Subcutaneous abdominal adipose tissue (tissue), 5 donors: ENCODE measurements around the gene TNIK.

Experiments
- H3K27ac ChIP-seq: one replicate; pipeline ENCODE4 v1.7.0; 2013; ENCODE audit warnings: low read depth, mild to moderate bottlenecking, inconsistent platforms, low read length, moderate library complexity
- H3K27me3 ChIP-seq, 5 donors: one replicate each; pipeline ENCODE4 v1.7.0; 2013; ENCODE audit warnings: low read length in 5 of 5, inconsistent platforms in 1 of 5; ENCODE audit not compliant: control insufficient read depth in 5 of 5, insufficient read depth in 4 of 5
- H3K36me3 ChIP-seq, 5 donors: one replicate each; pipeline ENCODE4 v1.7.0; 2013; ENCODE audit warnings: low read length in 5 of 5; ENCODE audit not compliant: control insufficient read depth in 5 of 5, insufficient read depth in 5 of 5
- H3K4me1 ChIP-seq, 5 donors: one replicate each; pipeline ENCODE4 v1.7.0; 2013; ENCODE audit warnings: low read length in 5 of 5, mild to moderate bottlenecking in 3 of 5, moderate library complexity in 1 of 5; ENCODE audit not compliant: control insufficient read depth in 5 of 5, insufficient read depth in 5 of 5
- H3K4me3 ChIP-seq, 5 donors: one replicate each; pipeline ENCODE4 v1.7.0; 2013; ENCODE audit warnings: low read length in 5 of 5, low read depth in 1 of 5
- H3K9ac ChIP-seq, 5 donors: one replicate each; pipeline ENCODE4 v1.7.0; 2013; ENCODE audit warnings: low read length in 5 of 5, mild to moderate bottlenecking in 4 of 5, moderate library complexity in 3 of 5
- H3K9me3 ChIP-seq, 5 donors: one replicate each; pipeline ENCODE4 v1.7.0; 2013; ENCODE audit warnings: low read length in 5 of 5; ENCODE audit not compliant: control insufficient read depth in 5 of 5
- donor health status: healthy.
- donor health status: healthy.
- donor health status: healthy.
- donor health status: healthy.
- donor health status: healthy.

Gene TNIK

GRCh38 chr3:171223396-171223795 lies 236.8 kb downstream of the TNIK start:
- Histone ChIP-seq H3K9me3 (peaks cover 0 to 6% (median 2%) of the 10 kb centered on the region in 5 donors), H3K27me3 (no peaks in the 10 kb centered on the region), H3K4me1 (no peaks in the 10 kb centered on the region), H3K9ac (no peak overlapping the region), H3K36me3 (no peaks in the 10 kb centered on the region), H3K27ac (no peak overlapping the region), H3K4me3 (no peak overlapping the region)

GRCh38 chr3:171222995-171223394 lies 237.2 kb downstream of the TNIK start:
- H3K36me3 ChIP-seq: no peaks in the 10 kb centered on the region
- H3K9me3 ChIP-seq: peaks cover 0 to 6% (median 2%) of the 10 kb centered on the region in 5 donors
- no peak overlapping the region for H3K4me3 ChIP-seq
- no peaks in the 10 kb centered on the region for H3K4me1 ChIP-seq
- no peaks in the 10 kb centered on the region for H3K27me3 ChIP-seq
- no peak overlapping the region for H3K27ac ChIP-seq
- no peak overlapping the region for H3K9ac ChIP-seq

- Histone ChIP-seq H3K36me3 (no peaks in the 10 kb centered on the region), H3K4me1 (no peaks in the 10 kb centered on the region), H3K9me3 (peaks cover 0 to 6% (median 2%) of the 10 kb centered on the region in 5 donors), H3K27ac (no peak overlapping the region), H3K4me3 (no peak overlapping the region), H3K27me3 (no peaks in the 10 kb centered on the region), H3K9ac (no peak overlapping the region)
Observed at GRCh38 chr3:171221597-171221996, 238.6 kb downstream of the TNIK start.

- Histone ChIP-seq H3K9me3 (peaks cover 0 to 5% (median 2%) of the 10 kb centered on the region in 5 donors), H3K27ac (no peak overlapping the region), H3K9ac (no peak overlapping the region), H3K36me3 (no peaks in the 10 kb centered on the region), H3K4me1 (no peaks in the 10 kb centered on the region), H3K27me3 (no peaks in the 10 kb centered on the region), H3K4me3 (no peak overlapping the region)
Observed at GRCh38 chr3:171221104-171221503, 239.1 kb downstream of the TNIK start.

GRCh38 chr3:171219258-171219657 lies 240.9 kb downstream of the TNIK start:
- Histone ChIP-seq H3K9me3 (no peaks in the 10 kb centered on the region), H3K27ac (no peak overlapping the region), H3K4me1 (no peaks in the 10 kb centered on the region), H3K27me3 (no peaks in the 10 kb centered on the region), H3K4me3 (no peak overlapping the region), H3K9ac (no peak overlapping the region), H3K36me3 (no peaks in the 10 kb centered on the region)

- no peaks in the 10 kb centered on the region for H3K9me3 ChIP-seq
- H3K4me3 ChIP-seq: no peak overlapping the region
- no peak overlapping the region for H3K9ac ChIP-seq
- H3K27ac ChIP-seq: no peak overlapping the region
- H3K4me1 ChIP-seq: no peaks in the 10 kb centered on the region
- no peaks in the 10 kb centered on the region for H3K36me3 ChIP-seq
- H3K27me3 ChIP-seq: no peaks in the 10 kb centered on the region
Observed at GRCh38 chr3:171218069-171218468, 242.1 kb downstream of the TNIK start.

- Histone ChIP-seq H3K36me3 (no peaks in the 10 kb centered on the region), H3K9ac (no peak overlapping the region), H3K27me3 (no peaks in the 10 kb centered on the region), H3K4me3 (no peak overlapping the region), H3K9me3 (no peaks in the 10 kb centered on the region), H3K4me1 (no peaks in the 10 kb centered on the region), H3K27ac (no peak overlapping the region)
Observed at GRCh38 chr3:171213907-171214306, 246.3 kb downstream of the TNIK start.

- H3K36me3 ChIP-seq: no peaks in the 10 kb centered on the region
- H3K4me1 ChIP-seq: no peaks in the 10 kb centered on the region
- H3K9ac ChIP-seq: no peak overlapping the region
- H3K27ac ChIP-seq: no peak overlapping the region
- H3K9me3 ChIP-seq: no peaks in the 10 kb centered on the region
- H3K4me3 ChIP-seq: no peak overlapping the region
- H3K27me3 ChIP-seq: no peaks in the 10 kb centered on the region
Observed at GRCh38 chr3:171213178-171213577, 247.0 kb downstream of the TNIK start.

GRCh38 chr3:171212648-171213047 lies 247.6 kb downstream of the TNIK start:
- no peaks in the 10 kb centered on the region for H3K36me3 ChIP-seq
- no peaks in the 10 kb centered on the region for H3K27me3 ChIP-seq
- no peaks in the 10 kb centered on the region for H3K9me3 ChIP-seq
- no peaks in the 10 kb centered on the region for H3K4me1 ChIP-seq
- no peak overlapping the region for H3K27ac ChIP-seq
- no peak overlapping the region for H3K9ac ChIP-seq
- H3K4me3 ChIP-seq: no peak overlapping the region

GRCh38 chr3:171206283-171206682 lies 253.9 kb downstream of the TNIK start:
- Histone ChIP-seq H3K4me3 (no peak overlapping the region), H3K9me3 (no peaks in the 10 kb centered on the region), H3K4me1 (no peaks in the 10 kb centered on the region), H3K9ac (no peak overlapping the region), H3K36me3 (no peaks in the 10 kb centered on the region), H3K27me3 (no peaks in the 10 kb centered on the region), H3K27ac (no peak overlapping the region)

GRCh38 chr3:171204942-171205341 lies 255.3 kb downstream of the TNIK start:
- Histone ChIP-seq H3K4me1 (no peaks in the 10 kb centered on the region), H3K27ac (no peak overlapping the region), H3K27me3 (no peaks in the 10 kb centered on the region), H3K9ac (no peak overlapping the region), H3K36me3 (no peaks in the 10 kb centered on the region), H3K4me3 (no peak overlapping the region), H3K9me3 (no peaks in the 10 kb centered on the region)
